OCI-LY3 (cell line): Measurements from ENCODE around the gene HSPB2.

Experiments
- H2AFZ ChIP-seq: fragments of 200-600, 300-600 bp; shearing (Covaris generic); 2 replicates; pipeline ENCODE4 v1.6.0; 2014; ENCODE audit warnings: antibody characterized with exemption, low read depth, low read length
- H3K27ac ChIP-seq: fragments of 200-600, 300-600 bp; sonication (generic); 2 replicates; pipeline ENCODE4 v1.5.1; 2014; ENCODE audit warnings: mild to moderate bottlenecking, low read length, moderate library complexity, mixed read lengths
- H3K27me3 ChIP-seq: fragments of 200-600, 300-600 bp; sonication (generic); 2 replicates; pipeline ENCODE4 v1.6.1; 2014; ENCODE audit warnings: low read depth, low read length, mixed read lengths
- H3K36me3 ChIP-seq: fragments of 200-600, 300-600 bp; sonication (generic); replicated peaks from 2 replicates; pipeline ENCODE3; 2014; ENCODE audit warnings: low read depth, low read length, mixed read lengths
- H3K4me1 ChIP-seq: fragments of 300-600, 200-600 bp; sonication (generic); 2 replicates; pipeline ENCODE4 v1.6.1; 2014; ENCODE audit warnings: low read length, mixed read lengths
- H3K4me2 ChIP-seq: fragments of 200-600, 300-600 bp; sonication (generic); 2 replicates; pipeline ENCODE4 v1.6.1; 2014; ENCODE audit warnings: low read length, mixed read lengths
- H3K4me3 ChIP-seq: fragments of 300-600, 200-600 bp; sonication (generic); 2 replicates; pipeline ENCODE4 v1.5.1; 2014; ENCODE audit warnings: antibody characterized with exemption, mild to moderate bottlenecking, low read length, moderate library complexity
- H3K79me2 ChIP-seq: fragments of 300-600, 200-600 bp; shearing (Covaris generic); 2 replicates; pipeline ENCODE4 v1.6.1; 2014; ENCODE audit warnings: mild to moderate bottlenecking, low read length, mixed read lengths
- H3K9ac ChIP-seq: fragments of 300-600, 200-600 bp; shearing (Covaris generic); 2 replicates; pipeline ENCODE4 v1.6.0; 2014; ENCODE audit warnings: mild to moderate bottlenecking, low read length, moderate library complexity
- H3K9me3 ChIP-seq: fragments of 200-600, 300-600 bp; shearing (Covaris generic); 2 replicates; pipeline ENCODE4 v1.6.1; 2014; ENCODE audit warnings: low read length, mixed read lengths; ENCODE audit not compliant: insufficient read depth
- H4K20me1 ChIP-seq: fragments of 200-600, 300-600 bp; sonication (generic); 2 replicates; pipeline ENCODE4 v1.6.1; 2016; ENCODE audit warnings: low read length, mixed read lengths; ENCODE audit not compliant: insufficient read depth
- EZH2phosphoT487 ChIP-seq: fragments of 200-600 bp; shearing (Covaris generic); IDR thresholded peaks from 2 replicates; pipeline ENCODE4 v1.6.1; 2018; ENCODE audit warnings: antibody characterized with exemption, mixed run types, low read depth
- TF ChIP-seq, protein P1 (sequence below): fragments of 200-600, 300-600 bp; sonication (generic); IDR thresholded peaks from 2 replicates; pipeline ENCODE4 v1.5.1; 2014; ENCODE audit warnings: antibody characterized with exemption, low read length, low read depth

HSPB2 gene

GRCh38 chr11:111961389-111962300, 49.1 kb downstream of the HSPB2 start:
- Histone ChIP-seq H3K27me3 (no peaks in the 10 kb centered on the region), H3K4me1 (no peaks in the 10 kb centered on the region), H3K4me3 (no peak overlapping the region), H3K9ac (no peak overlapping the region), H2AFZ (no peak overlapping the region), H3K36me3 (no peaks in the 10 kb centered on the region), H3K27ac (no peak overlapping the region), H3K9me3 (no peaks in the 10 kb centered on the region), H3K79me2 (no peaks in the 10 kb centered on the region), H3K4me2 (no peak overlapping the region), H4K20me1 (no peaks in the 10 kb centered on the region)
- TF ChIP-seq, protein P1, sequence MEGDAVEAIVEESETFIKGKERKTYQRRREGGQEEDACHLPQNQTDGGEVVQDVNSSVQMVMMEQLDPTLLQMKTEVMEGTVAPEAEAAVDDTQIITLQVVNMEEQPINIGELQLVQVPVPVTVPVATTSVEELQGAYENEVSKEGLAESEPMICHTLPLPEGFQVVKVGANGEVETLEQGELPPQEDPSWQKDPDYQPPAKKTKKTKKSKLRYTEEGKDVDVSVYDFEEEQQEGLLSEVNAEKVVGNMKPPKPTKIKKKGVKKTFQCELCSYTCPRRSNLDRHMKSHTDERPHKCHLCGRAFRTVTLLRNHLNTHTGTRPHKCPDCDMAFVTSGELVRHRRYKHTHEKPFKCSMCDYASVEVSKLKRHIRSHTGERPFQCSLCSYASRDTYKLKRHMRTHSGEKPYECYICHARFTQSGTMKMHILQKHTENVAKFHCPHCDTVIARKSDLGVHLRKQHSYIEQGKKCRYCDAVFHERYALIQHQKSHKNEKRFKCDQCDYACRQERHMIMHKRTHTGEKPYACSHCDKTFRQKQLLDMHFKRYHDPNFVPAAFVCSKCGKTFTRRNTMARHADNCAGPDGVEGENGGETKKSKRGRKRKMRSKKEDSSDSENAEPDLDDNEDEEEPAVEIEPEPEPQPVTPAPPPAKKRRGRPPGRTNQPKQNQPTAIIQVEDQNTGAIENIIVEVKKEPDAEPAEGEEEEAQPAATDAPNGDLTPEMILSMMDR: no peak
- no peak for TF ChIP-seq EZH2phosphoT487
